NCI-H146 (cell line): ENCODE measurements around the gene ENAM.

ENCODE experiments used
- DNase-seq: peaks from one replicate; lab custom pipeline; 2025; lab: John Stamatoyannopoulos, UW

Gene ENAM

GRCh38 chr4:70628444-70628843 lies at the start of gene ENAM:
Gene ENAM, plus strand, starts transcription at chr4:70628744. Its CDS starts 757 bp downstream, at chr4:70629501.
- no peak for DNase-seq

GRCh38 chr4:70581980-70582379 lies 46.6 kb upstream of the ENAM start:
- no peak for DNase-seq

GRCh38 chr4:70583952-70584834 lies 44.4 kb upstream of the ENAM start:
- peak; percentile 78 for DNase-seq

- DNase-seq: peak; percentile 66
Measured at GRCh38 chr4:70586841-70587240, 41.7 kb upstream of the ENAM start.

- no peak for DNase-seq
Measured at GRCh38 chr4:70589785-70590184, 38.8 kb upstream of the ENAM start.

- peak; percentile 75 for DNase-seq
Measured at GRCh38 chr4:70591955-70592582, 36.5 kb upstream of the ENAM start, which contains the start of gene AMBN. Gene AMBN, plus strand, starts transcription at chr4:70592256. Its CDS starts 103 bp downstream, at chr4:70592359.

GRCh38 chr4:70594196-70594595 lies 34.3 kb upstream of the ENAM start:
- no peak for DNase-seq

- DNase-seq: no peak
Measured at GRCh38 chr4:70600305-70600704, 28.2 kb upstream of the ENAM start.

- no peak for DNase-seq
Measured at GRCh38 chr4:70600977-70601376, 27.6 kb upstream of the ENAM start.

- peak; percentile 89 for DNase-seq
Measured at GRCh38 chr4:70601422-70602039, 27.0 kb upstream of the ENAM start.

GRCh38 chr4:70603856-70604255 lies 24.7 kb upstream of the ENAM start:
- DNase-seq: no peak

- DNase-seq: no peak
Measured at GRCh38 chr4:70606459-70606858, 22.1 kb upstream of the ENAM start.

- DNase-seq: no peak
Measured at GRCh38 chr4:70607334-70607853, 21.1 kb upstream of the ENAM start.

GRCh38 chr4:70608324-70608723 lies 20.2 kb upstream of the ENAM start:
- no peak for DNase-seq

GRCh38 chr4:70613306-70614183 lies 15.0 kb upstream of the ENAM start:
- peak; percentile 68 for DNase-seq

- DNase-seq: no peak
Measured at GRCh38 chr4:70614184-70614555, 14.4 kb upstream of the ENAM start.

GRCh38 chr4:70619288-70619687 lies 9.3 kb upstream of the ENAM start:
- DNase-seq: no peak

- DNase-seq: no peak
Measured at GRCh38 chr4:70619778-70620177, 8.8 kb upstream of the ENAM start.

GRCh38 chr4:70623323-70623722 lies 5.2 kb upstream of the ENAM start:
- DNase-seq: no peak

- no peak for DNase-seq
Measured at GRCh38 chr4:70624226-70624793, 4.2 kb upstream of the ENAM start.

GRCh38 chr4:70627620-70628019 lies 924 bp upstream of the ENAM start:
- DNase-seq: no peak
